Ishikawa (cell line): ENCODE measurements around the gene ARMCX4.

Source experiments
- CEBPB ChIP-seq: IDR thresholded peaks from 2 replicates; pipeline ENCODE4 v1.6.1; 2012
- CREB1 ChIP-seq: IDR thresholded peaks from 2 replicates; pipeline ENCODE4 v1.6.1; 2012; ENCODE audit warnings: low read depth
- EGR1 ChIP-seq: IDR thresholded peaks from 2 replicates; pipeline ENCODE4 v1.6.1; 2012
- EP300 ChIP-seq: IDR thresholded peaks from 2 replicates; pipeline ENCODE4 v1.6.1; 2012; ENCODE audit warnings: borderline replicate concordance
- FOXM1 ChIP-seq: IDR thresholded peaks from 2 replicates; pipeline ENCODE4 v1.6.1; 2012; ENCODE audit warnings: low read depth, borderline replicate concordance
- MAX ChIP-seq: IDR thresholded peaks from 2 replicates; pipeline ENCODE4 v1.6.1; 2012
- REST ChIP-seq: IDR thresholded peaks from 2 replicates; pipeline ENCODE4 v1.6.1; 2012; ENCODE audit warnings: low read depth, mild to moderate bottlenecking
- TAF1 ChIP-seq: IDR thresholded peaks from 2 replicates; pipeline ENCODE4 v1.6.1; 2012; ENCODE audit warnings: low read depth, mild to moderate bottlenecking
- TCF12 ChIP-seq: IDR thresholded peaks from 2 replicates; pipeline ENCODE4 v1.6.1; 2012; ENCODE audit warnings: low read depth
- TEAD4 ChIP-seq: IDR thresholded peaks from 2 replicates; pipeline ENCODE4 v1.6.1; 2012
- USF1 ChIP-seq: IDR thresholded peaks from 2 replicates; pipeline ENCODE4 v1.6.1; 2012
- YY1 ChIP-seq: IDR thresholded peaks from 2 replicates; pipeline ENCODE4 v1.6.1; 2012; ENCODE audit warnings: low read depth

- TF ChIP-seq TEAD4 (no peak), CREB1 (no peak), EGR1 (no peak), MAX (no peak), TCF12 (no peak), EP300 (no peak), YY1 (no peak), REST (no peak), TAF1 (no peak), USF1 (no peak), CEBPB (no peak), FOXM1 (no peak)
These were observed 33.2 kb upstream of the ARMCX4 start for GRCh38 chrX:101452056-101452455.
